Neural crest cell (in vitro differentiated cells): ENCODE data around the gene ERVMER34-1. TPM values are rescaled to one million over a fixed set of nuclear protein-coding genes. Genes with fewer than 3 reads are reported as not detected.

Experiments used
- DNase-seq: peaks from one replicate; pipeline ENCODE4 v3.0.0; 2021; ENCODE audit warnings: low read depth, mixed read lengths, low spot score
- H3K27ac Mint-ChIP-seq: one replicate; pipeline ENCODE4 v1.8.0; 2021; ENCODE audit warnings: mild to moderate bottlenecking, mixed read lengths; ENCODE audit not compliant: unreplicated experiment
- H3K27me3 Mint-ChIP-seq: 2 replicates; pipeline ENCODE4 v1.8.0; 2021; ENCODE audit warnings: low read depth, mild to moderate bottlenecking, mixed read lengths
- H3K36me3 Mint-ChIP-seq: 2 replicates; pipeline ENCODE4 v1.8.0; 2021; ENCODE audit warnings: low read depth, mild to moderate bottlenecking, mixed read lengths
- H3K4me1 Mint-ChIP-seq: 2 replicates; pipeline ENCODE4 v1.8.0; 2021; ENCODE audit warnings: mixed read lengths
- H3K4me3 Mint-ChIP-seq: one replicate; pipeline ENCODE4 v1.8.0; 2021; ENCODE audit warnings: mild to moderate bottlenecking, mixed read lengths
- H3K9me3 Mint-ChIP-seq: 2 replicates; pipeline ENCODE4 v1.8.0; 2021; ENCODE audit warnings: mixed read lengths
- long read RNA-seq: library from polyadenylated mRNA; unstranded; transcript quantifications from one replicate; pipeline ENCODE4 v2.0.0, GENCODE V29; 2020
- total RNA-seq: library from RNA; stranded (reverse); gene quantifications from 2 replicates; pipeline ENCODE4 v1.2.1, GENCODE V29; 2021
- TF ChIP-seq, protein P1 (sequence below): fragments of 200-600 bp; sonication (generic); conservative IDR thresholded peaks from 2 replicates; pipeline ENCODE4 v1.5.0; 2021; ENCODE audit warnings: antibody characterized with exemption, mild to moderate bottlenecking

Gene ERVMER34-1, protein sequence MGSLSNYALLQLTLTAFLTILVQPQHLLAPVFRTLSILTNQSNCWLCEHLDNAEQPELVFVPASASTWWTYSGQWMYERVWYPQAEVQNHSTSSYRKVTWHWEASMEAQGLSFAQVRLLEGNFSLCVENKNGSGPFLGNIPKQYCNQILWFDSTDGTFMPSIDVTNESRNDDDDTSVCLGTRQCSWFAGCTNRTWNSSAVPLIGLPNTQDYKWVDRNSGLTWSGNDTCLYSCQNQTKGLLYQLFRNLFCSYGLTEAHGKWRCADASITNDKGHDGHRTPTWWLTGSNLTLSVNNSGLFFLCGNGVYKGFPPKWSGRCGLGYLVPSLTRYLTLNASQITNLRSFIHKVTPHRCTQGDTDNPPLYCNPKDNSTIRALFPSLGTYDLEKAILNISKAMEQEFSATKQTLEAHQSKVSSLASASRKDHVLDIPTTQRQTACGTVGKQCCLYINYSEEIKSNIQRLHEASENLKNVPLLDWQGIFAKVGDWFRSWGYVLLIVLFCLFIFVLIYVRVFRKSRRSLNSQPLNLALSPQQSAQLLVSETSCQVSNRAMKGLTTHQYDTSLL
- 3.2 and 3.3 TPM in 2 replicates for total RNA-seq
- long read RNA-seq, partial matches to known transcripts = 0 of 3 reads
- long read RNA-seq, other reads (novel, unspliced or antisense) = 1 of 3 reads

- Mint-ChIP-seq H3K4me1 (peaks cover 13% of the 10 kb centered on the region), H3K4me3 (peak within 1 kb of the TSS; percentile 88), H3K27me3 (peaks cover 48% of the 10 kb centered on the region), H3K27ac (no peak within 1 kb of the TSS), H3K36me3 (no peaks in the 10 kb centered on the region), H3K9me3 (peaks cover 2% of the 10 kb centered on the region)
- DNase-seq = peak; percentile 38
- TF ChIP-seq, protein P1, sequence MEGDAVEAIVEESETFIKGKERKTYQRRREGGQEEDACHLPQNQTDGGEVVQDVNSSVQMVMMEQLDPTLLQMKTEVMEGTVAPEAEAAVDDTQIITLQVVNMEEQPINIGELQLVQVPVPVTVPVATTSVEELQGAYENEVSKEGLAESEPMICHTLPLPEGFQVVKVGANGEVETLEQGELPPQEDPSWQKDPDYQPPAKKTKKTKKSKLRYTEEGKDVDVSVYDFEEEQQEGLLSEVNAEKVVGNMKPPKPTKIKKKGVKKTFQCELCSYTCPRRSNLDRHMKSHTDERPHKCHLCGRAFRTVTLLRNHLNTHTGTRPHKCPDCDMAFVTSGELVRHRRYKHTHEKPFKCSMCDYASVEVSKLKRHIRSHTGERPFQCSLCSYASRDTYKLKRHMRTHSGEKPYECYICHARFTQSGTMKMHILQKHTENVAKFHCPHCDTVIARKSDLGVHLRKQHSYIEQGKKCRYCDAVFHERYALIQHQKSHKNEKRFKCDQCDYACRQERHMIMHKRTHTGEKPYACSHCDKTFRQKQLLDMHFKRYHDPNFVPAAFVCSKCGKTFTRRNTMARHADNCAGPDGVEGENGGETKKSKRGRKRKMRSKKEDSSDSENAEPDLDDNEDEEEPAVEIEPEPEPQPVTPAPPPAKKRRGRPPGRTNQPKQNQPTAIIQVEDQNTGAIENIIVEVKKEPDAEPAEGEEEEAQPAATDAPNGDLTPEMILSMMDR = no peak
These were observed at the start of gene ERVMER34-1 for GRCh38 chr4:52750819-52751486. TSS of gene ERVMER34-1 (minus strand) at chr4:52751425. CDS start at chr4:52745520, 5,905 bp downstream.

- TF ChIP-seq, protein P1 = no peak
- Mint-ChIP-seq H3K4me3 (no peak overlapping the region), H3K36me3 (no peaks in the 10 kb centered on the region), H3K27me3 (no peaks in the 10 kb centered on the region), H3K27ac (no peak overlapping the region), H3K9me3 (peaks cover 6% of the 10 kb centered on the region), H3K4me1 (no peaks in the 10 kb centered on the region)
- DNase-seq = no peak
These were observed 48.6 kb upstream of the ERVMER34-1 start for GRCh38 chr4:52799813-52800212.

DNA sequence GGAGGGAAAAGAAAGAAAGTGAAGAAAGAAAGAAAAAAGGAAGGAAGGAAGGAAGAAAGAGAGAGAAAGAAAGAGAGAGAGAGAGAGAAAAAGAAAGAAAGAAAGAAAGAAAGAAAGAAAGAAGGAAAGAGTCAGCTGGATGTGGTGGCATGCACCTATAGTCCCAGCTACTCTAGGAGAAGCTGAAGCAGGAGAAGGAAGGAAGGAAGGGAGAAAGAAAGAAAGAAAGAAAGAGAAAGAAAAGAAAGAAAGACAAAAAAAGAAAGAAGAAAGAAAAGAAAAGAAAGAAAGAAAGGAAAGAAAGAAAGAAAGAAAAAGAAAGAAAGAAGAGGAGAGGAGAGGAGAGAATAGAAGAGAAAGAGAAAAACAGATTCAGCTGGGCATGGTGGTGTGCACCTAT is 44.3 kb upstream of the ERVMER34-1 start:
- no peaks in the 10 kb centered on the region for H3K27me3 Mint-ChIP-seq
- no peak overlapping the region for H3K4me3 Mint-ChIP-seq
- H3K4me1 Mint-ChIP-seq = no peaks in the 10 kb centered on the region
- no peak for DNase-seq
- H3K36me3 Mint-ChIP-seq = no peaks in the 10 kb centered on the region
- TF ChIP-seq, protein P1 = no peak
- peaks cover 2% of the 10 kb centered on the region for H3K9me3 Mint-ChIP-seq
- no peak overlapping the region for H3K27ac Mint-ChIP-seq

- H3K4me1 Mint-ChIP-seq = no peaks in the 10 kb centered on the region
- no peaks in the 10 kb centered on the region for H3K36me3 Mint-ChIP-seq
- no peak for DNase-seq
- no peaks in the 10 kb centered on the region for H3K9me3 Mint-ChIP-seq
- TF ChIP-seq, protein P1 = no peak
- no peak overlapping the region for H3K4me3 Mint-ChIP-seq
- no peaks in the 10 kb centered on the region for H3K27me3 Mint-ChIP-seq
- H3K27ac Mint-ChIP-seq = no peak overlapping the region
These were observed 40.7 kb upstream of the ERVMER34-1 start for GRCh38 chr4:52791936-52792335.

DNA sequence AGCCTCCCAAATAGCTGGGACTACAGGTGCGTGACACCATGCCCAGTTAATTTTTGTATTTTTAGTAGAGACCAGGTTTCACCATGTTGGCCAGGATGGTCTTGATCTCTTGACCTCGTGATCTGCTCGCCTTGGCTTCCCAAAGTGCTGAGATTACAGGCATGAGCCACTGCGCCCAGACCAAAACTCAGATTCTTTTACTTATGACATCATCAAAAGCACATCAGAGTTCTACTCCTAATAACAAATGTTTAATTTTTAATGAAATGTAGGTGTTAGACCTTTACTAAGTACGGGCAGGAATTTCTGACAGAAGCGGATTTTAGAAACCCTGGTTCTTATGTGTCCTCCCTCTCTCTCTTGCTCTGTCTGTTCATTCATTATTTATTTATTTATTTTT is 38.5 kb upstream of the ERVMER34-1 start:
- no peak overlapping the region for H3K4me3 Mint-ChIP-seq
- TF ChIP-seq, protein P1 = no peak
- H3K27me3 Mint-ChIP-seq = no peaks in the 10 kb centered on the region
- H3K4me1 Mint-ChIP-seq = no peaks in the 10 kb centered on the region
- DNase-seq = no peak
- no peak overlapping the region for H3K27ac Mint-ChIP-seq
- H3K9me3 Mint-ChIP-seq = peaks cover 3% of the 10 kb centered on the region
- no peaks in the 10 kb centered on the region for H3K36me3 Mint-ChIP-seq
